ENCODE data around the gene CLEC18A.
"Not testable (repeated sequence)": the region's sequence is repeated elsewhere in the genome, so short reads cannot be mapped to it uniquely, and the experiment has no call there.

CLEC18A gene

DNA sequence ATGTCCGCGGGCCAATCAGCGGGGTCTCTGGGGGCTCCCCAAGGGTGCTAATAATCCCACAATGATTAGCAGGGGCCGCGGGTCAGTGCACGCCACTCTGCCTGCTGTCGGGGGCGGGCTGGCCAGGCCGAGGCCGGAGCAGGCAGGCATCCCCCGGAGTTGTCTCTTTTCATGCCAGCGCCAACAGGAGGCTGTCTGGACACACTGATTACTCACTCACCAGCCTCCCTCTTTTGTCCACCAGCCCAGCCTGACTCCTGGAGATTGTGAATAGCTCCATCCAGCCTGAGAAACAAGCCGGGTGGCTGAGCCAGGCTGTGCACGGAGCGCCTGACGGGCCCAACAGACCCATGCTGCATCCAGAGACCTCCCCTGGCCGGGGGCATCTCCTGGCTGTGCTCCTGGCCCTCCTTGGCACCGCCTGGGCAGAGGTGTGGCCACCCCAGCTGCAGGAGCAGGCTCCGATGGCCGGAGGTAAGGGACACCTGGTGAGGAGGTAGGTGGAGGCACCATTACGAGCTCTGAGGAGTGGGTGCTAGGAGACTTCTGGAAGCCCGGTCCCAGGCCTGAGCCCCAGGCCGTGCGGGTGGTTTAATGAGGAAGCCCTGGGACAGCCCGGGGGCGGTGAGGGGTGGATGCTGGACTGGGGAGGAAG, at the start of gene CLEC18A:
Gene CLEC18A, plus strand, starts transcription at position 318 of the 655 bp plus-strand sequence. Its CDS starts 33 bp downstream, at position 351.
- not testable (repeated sequence) for DNase-seq (ENCODE audit: extremely low read depth, low read depth); H3K4me3 ChIP-seq (replicated peaks; ENCODE audit: low read depth, low read length)

GRCh38 chr16:69903865-69904415, 47.2 kb upstream of the CLEC18A start:
- no peak overlapping the region for H3K4me3 ChIP-seq (replicated peaks; ENCODE audit: low read depth, low read length)
- no peak for DNase-seq (ENCODE audit: extremely low read depth, low read depth)
- no peak for TF ChIP-seq CTCF (IDR thresholded peaks at IDR 0.05; ENCODE audit: low read depth, low read length, missing control alignments)

- no peak for DNase-seq (ENCODE audit: extremely low read depth, low read depth)
- TF ChIP-seq CTCF (IDR thresholded peaks at IDR 0.05; ENCODE audit: low read depth, low read length, missing control alignments): no peak
- H3K4me3 ChIP-seq (replicated peaks; ENCODE audit: low read depth, low read length): no peak overlapping the region
Measured at GRCh38 chr16:69904495-69905170, 46.5 kb upstream of the CLEC18A start.

DNA sequence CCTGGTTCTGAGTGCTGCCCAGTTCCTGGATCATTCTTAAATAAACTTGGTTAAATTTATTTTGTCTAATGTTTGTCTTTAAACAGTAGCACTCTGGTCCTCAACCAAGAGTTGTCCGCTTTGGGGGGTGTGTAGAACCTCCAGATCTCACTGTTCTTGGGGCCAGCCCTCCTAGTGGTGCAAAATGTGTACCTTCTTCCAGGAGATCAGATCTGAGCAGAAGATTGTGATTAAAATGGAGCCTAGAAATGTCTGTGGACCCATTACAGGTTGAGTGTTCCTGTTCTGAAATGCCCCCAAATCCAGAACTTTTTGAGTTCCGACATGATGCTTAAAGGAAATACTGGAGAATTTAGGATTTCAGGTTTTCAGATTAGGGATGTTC, 46.0 kb upstream of the CLEC18A start:
- no peak for TF ChIP-seq CTCF (IDR thresholded peaks at IDR 0.05; ENCODE audit: low read depth, low read length, missing control alignments)
- DNase-seq (ENCODE audit: extremely low read depth, low read depth): no peak
- no peak overlapping the region for H3K4me3 ChIP-seq (replicated peaks; ENCODE audit: low read depth, low read length)

DNA sequence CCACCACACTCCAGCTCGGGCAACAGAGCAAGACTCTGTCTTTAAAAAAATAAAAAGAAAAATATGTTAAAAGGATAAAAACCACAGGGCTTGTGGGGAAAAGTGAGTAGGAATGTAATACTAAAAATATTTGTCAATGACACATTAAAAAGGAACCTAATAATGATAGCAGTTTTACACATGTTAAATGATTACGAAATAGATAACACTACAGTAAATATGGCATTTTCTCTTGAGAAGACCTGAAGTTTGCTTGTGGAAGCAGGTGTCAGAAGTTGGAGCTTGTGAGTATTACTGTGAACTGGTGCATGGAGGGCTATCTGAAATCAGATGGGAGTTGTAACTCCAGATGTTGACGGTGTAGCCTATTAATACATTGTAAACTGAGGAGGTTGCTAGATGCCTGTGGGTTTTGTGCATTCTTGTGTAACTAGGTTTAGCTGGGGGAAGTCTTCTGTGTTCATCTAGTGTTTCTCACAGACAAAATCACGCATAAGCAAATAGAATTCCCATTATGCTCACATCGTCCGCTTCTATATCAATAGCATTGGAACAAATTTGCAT, 44.2 kb upstream of the CLEC18A start:
- peak; percentile 75 for DNase-seq (ENCODE audit: extremely low read depth, low read depth)
- no peak for TF ChIP-seq CTCF (IDR thresholded peaks at IDR 0.05; ENCODE audit: low read depth, low read length, missing control alignments)
- H3K4me3 ChIP-seq (replicated peaks; ENCODE audit: low read depth, low read length): no peak overlapping the region

GRCh38 chr16:69909043-69909442, 42.1 kb upstream of the CLEC18A start:
- DNase-seq (ENCODE audit: extremely low read depth, low read depth): no peak
- TF ChIP-seq CTCF (IDR thresholded peaks at IDR 0.05; ENCODE audit: low read depth, low read length, missing control alignments): no peak
- H3K4me3 ChIP-seq (replicated peaks; ENCODE audit: low read depth, low read length): no peak overlapping the region

GRCh38 chr16:69909760-69910159, 41.4 kb upstream of the CLEC18A start:
- H3K4me3 ChIP-seq (replicated peaks; ENCODE audit: low read depth, low read length): no peak overlapping the region
- TF ChIP-seq CTCF (IDR thresholded peaks at IDR 0.05; ENCODE audit: low read depth, low read length, missing control alignments): no peak
- no peak for DNase-seq (ENCODE audit: extremely low read depth, low read depth)

Measured in HFF-Myc (cell line).